GM19397 (cell line): ENCODE measurements around the gene FLVCR1.
"Not testable (repeated sequence)": the region's sequence is repeated elsewhere in the genome, so short reads cannot be mapped to it uniquely, and the experiment has no call there.

ENCODE experiments used
- ATAC-seq: cut with Tn5 transposase; IDR thresholded peaks from one replicate; pipeline ENCODE4 v1.9.1; 2021; ENCODE audit warnings: mild to moderate bottlenecking, moderate library complexity; ENCODE audit not compliant: unreplicated experiment

The FLVCR1 gene

DNA sequence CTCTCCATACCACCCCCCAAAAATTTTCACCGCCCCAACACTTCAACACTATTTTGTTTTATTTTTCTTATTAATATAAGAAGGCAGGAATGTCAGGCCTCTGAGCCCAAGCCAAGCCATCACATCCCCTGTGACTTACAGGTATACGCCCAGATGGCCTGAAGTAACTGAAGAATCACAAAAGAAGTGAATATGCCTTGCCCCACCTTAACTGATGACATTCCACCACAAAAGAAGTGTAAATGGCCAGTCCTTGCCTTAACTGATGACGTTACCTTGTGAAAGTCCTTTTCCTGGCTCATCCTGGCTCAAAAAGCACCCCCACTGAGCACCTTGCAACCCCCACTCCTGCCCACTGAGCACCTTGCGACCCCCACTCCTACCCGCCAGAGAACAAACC, 56.0 kb downstream of the FLVCR1 start:
- ATAC-seq, result not testable (repeated sequence)

GRCh38 chr1:212914789-212915188, 56.7 kb downstream of the FLVCR1 start:
- no peak for ATAC-seq

DNA sequence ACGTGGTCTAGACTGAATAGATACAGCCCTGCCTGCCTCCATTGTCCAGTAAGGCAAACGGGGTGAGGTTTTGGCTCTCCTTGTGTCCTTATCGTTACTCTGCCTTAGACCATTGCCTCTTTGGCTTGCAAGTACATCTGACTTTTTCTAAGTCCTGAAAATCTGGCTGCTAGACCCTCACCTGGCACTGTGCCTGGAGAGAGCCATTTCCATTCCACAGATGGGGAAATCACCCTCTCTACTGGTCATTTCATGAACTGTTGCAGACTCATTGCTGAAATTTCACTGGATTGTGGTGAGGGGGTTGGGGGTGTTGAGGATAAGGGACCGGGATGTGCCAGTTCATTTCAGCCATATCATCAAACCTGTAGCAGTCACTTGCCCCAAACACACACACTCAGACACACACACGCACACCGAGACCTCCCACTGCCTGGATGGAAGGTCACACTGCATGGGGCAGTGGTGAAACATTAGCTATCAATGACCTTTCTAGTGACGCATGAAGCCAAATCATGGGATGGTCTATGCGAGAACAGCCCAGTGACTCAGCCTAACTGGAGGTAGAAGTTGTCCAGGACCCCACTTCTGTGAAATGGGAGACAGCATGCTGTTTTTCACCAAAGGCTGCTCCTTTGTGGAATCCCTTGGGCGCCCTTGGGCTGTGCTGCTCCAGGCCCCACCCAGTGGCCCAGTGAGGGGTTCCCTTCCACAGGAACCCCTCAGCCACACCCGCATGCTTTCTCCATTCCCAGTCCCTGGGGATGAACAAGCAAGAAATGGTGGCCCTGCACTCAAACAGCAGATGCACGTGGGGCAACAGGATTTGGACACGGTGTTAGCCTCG, 57.4 kb downstream of the FLVCR1 start:
- ATAC-seq, result no peak

DNA sequence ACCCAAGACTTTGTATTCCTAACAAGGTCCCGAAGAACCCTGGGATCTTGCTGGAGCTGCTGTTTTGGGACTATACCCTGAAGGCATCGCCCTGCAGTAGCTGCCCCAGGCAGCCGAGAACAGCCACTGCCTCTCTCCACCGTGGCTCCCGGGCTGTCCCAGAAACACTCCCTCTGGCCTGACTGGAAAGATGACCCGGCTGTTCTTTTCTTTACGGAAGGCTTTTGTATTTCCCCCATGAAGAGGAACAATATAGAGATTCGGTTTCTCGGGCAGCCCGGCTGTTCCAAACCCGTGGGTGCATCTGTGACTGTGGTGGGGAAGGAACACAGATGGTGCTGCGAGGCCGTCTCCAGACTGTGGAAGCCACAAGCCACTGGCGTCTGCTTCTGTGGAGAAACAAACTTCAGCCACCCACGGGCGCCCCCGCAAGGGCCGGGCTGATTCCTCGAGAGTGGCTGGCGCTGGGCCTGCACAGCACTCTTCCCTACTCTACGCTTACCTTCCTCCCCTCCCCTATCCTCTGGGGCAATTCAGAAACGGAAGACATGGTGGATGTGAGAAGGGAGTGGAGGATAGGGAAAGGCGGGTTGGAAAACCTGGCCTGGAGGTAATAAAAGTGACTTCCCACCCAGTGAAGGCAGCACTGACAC, 58.5 kb downstream of the FLVCR1 start:
- ATAC-seq, result no peak

DNA sequence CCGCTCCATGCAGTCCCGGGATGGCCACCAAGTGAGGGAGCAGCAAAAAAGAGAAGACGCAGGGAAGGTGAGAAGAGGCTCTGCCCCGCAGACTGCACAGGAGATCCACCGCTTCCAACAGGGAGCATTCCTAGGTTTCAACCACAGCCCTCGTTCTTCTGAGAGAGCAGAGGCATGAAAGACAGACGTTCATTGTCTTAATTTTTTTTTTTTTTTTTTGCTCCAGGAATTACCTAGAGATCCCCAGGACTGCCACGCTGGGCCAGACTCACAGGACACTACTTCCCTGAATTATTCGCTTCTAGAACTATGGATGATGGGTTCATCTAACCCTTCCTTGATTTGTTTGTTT, 59.0 kb downstream of the FLVCR1 start:
- no peak for ATAC-seq

- ATAC-seq, result no peak
Measured at GRCh38 chr1:212917858-212918257, 59.8 kb downstream of the FLVCR1 start.

GRCh38 chr1:212918824-212919223, 60.7 kb downstream of the FLVCR1 start:
- ATAC-seq, result no peak

DNA sequence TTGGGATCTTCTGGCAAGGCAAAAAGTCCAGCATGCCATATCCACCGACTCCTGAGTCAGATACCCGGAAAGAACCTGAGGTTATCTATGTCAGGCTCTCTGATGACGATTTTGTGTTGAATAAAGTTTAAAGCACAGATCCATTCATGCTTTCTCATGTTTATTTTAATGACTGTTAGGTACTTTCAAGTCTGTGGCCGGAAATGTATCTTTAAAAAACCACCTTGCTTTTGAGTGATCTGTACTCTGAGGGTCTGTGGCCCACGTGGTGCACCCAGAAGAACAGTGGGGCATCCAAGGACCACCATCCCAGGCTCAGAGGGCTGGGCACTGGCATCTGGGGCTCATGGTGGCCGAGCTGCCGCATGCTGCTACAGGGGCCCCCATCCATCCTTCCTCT, 62.2 kb downstream of the FLVCR1 start:
- ATAC-seq, result no peak

- no peak for ATAC-seq
Measured at GRCh38 chr1:212920896-212921295, 62.8 kb downstream of the FLVCR1 start.

DNA sequence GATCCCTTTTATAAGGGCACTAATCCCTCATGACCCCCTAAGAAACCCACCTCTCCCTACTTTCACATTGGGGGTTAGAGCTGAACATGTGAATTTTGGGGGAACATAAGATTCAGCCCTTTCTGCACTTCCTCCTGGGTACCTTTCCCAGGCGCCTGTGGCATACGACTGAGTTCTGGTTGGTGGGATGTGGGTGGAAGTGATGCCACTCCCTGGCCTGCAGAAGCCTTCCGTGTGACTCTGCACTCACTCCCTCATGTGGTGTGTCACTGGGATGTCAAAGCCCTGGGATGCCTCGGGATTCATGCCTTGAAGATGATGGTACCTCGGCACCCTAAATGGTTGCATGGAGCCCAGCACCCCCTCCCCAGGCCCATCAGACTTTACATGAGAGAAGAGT, 63.9 kb downstream of the FLVCR1 start:
- no peak for ATAC-seq

DNA sequence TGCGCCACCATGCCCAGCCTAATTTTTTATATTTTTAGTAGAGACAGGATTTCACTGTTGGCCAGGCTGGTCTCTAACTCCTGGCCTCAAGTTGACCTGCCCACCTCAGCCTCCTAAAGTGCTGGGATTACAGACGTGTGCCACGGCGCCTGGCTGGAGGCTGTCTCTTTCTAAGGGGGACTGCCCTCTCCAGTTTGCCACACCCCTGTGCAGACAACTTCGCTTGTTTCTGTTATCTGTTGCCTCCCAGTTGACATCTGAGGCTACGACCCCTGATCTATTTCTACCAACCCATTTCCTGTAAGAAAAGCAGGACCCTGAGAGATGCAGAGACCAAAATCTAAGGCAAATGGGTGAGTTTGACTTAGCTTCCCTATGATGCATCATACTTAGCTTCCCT, 68.3 kb downstream of the FLVCR1 start:
- no peak for ATAC-seq

DNA sequence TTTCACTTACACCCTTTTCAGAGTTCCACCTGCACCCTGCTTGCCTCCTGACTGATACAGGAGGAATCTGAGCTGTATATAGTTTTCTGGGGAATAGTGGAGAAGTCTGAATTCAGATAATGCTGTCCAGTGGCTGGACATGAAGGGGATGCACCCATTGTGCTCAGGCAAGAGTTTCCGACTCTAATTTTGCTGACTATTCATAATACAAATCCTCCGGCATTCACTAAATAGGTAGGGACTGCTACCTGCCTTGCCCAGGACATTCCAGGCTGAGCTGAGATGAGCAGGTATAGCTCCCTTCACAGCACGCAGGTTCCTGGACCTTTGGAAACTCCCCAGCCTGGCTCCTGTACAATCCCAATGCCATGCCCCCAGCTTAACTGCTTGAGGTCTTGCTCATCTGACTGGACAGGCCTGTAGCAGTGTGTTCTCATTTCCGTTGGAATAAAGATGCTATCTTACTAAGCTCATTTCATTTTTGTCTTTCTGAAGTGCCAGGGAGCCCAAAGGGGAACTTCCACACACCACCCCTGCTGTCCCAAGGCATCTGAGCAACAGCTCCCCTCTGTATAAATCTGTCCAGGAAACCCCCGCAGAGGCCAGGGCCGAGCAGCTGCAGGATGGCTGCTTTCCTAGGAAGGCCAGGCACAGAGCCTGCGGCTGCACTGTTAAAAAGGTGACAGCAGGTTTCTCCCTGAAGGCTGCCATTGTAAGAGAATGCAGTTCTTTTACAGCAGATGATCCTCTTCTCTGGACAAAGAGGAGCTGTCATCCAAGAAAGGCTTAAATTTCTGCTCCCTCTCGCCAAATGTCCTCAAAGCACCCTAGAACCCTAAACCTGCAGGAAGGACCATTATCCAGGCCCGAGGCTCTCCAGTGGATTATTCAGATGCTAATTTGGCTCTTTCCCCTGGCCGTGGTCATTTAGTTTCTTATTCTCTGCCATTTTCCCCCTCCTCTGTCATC, 70.5 kb downstream of the FLVCR1 start:
- peak; percentile 48 for ATAC-seq

DNA sequence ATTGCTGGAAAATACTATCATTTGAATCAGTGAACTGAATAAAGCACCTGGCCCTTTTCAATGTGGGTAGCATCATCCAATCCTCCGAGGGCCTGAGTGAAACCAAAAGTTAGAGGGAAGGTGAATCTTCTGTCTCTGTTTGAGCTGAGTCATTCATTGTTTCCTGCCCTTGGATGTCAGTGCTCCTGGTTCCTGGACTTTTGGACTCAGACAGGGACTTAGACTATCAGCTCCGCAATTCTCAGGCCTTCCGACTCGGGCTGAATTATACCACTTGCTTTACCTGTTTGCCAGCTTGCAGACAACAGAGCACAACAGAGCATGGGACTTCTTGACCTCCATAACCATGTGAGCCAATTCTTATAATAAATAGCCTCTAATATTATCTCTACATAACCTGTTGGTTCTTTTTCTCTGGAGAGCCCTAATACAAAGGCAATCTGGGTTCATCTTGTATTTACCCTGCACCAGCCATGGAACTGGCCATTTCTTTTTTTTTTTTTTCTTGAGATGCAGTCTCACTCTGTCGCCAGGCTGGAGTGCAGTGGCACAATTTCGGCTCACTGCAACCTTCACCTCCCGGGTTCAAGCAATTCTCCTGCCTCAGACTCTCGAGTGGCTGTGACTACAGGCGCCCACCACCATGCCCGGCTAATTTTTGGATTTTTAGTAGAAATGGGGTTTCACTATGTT, 73.1 kb downstream of the FLVCR1 start:
- no peak for ATAC-seq

DNA sequence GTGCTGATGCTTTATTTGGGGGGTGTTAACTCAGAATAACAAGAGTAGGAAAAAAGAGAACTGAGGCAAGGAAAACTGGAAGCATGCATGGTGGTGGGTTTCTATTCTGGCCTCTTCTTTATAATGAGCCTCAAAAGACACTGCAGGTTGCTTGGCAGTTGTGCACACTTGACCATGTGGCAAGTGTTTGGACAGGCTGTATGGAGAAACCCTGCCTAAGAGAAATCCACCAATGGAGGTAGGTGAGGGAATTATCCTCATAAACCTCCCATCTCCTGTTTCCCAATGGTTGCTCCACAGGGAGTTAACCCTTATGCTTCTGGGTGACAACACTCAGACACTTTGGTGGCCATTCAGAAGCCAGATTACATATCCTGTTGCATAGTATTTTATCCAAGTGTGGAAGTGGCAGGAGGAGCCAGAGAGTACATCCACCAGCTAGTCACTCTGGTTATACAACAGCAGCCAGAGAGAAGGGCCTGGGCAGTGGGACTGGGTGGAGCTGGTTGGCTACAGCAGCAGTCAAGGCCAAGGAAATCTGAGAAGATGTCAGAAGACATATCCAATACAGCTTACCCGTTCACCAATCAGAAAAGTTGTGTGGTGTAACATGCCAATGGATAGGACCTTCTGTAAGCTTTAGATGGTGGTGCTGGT, 75.9 kb downstream of the FLVCR1 start:
- ATAC-seq, result no peak

- no peak for ATAC-seq
Measured at GRCh38 chr1:212935387-212935981, 77.4 kb downstream of the FLVCR1 start.

GRCh38 chr1:212937034-212937433, 79.0 kb downstream of the FLVCR1 start:
- ATAC-seq, result no peak

GRCh38 chr1:212938846-212939245, 80.8 kb downstream of the FLVCR1 start:
- ATAC-seq, result no peak

GRCh38 chr1:212941452-212941851, 83.4 kb downstream of the FLVCR1 start:
- ATAC-seq, result no peak

GRCh38 chr1:212942679-212943392, 84.8 kb downstream of the FLVCR1 start:
- ATAC-seq, result no peak
